ENCODE results near the gene LEPR. TPM values are rescaled to one million over a fixed set of nuclear protein-coding genes. Genes with fewer than 3 reads are reported as not detected.

The LEPR gene
- polyA plus RNA-seq, 4 donors, result 9.1 to 13.0 (median 11.9) TPM

- no peak for DNase-seq (ENCODE audit: low read depth in 4 of 4, low spot score in 3 of 4)
Observed at GRCh38 chr1:65409816-65410326, 10.6 kb upstream of the LEPR start.

GRCh38 chr1:65412256-65412983 is 8.0 kb upstream of the LEPR start:
- DNase-seq (ENCODE audit: low read depth in 4 of 4, low spot score in 3 of 4), result no peak

GRCh38 chr1:65412984-65413375 is 7.5 kb upstream of the LEPR start:
- no peak for DNase-seq (ENCODE audit: low read depth in 4 of 4, low spot score in 3 of 4)

- no peak for DNase-seq (ENCODE audit: low read depth in 4 of 4, low spot score in 3 of 4)
Observed at GRCh38 chr1:65414538-65414937, 5.9 kb upstream of the LEPR start.

GRCh38 chr1:65416767-65417166 is 3.7 kb upstream of the LEPR start:
- DNase-seq (ENCODE audit: low read depth in 4 of 4, low spot score in 3 of 4), result no peak

GRCh38 chr1:65417729-65418128 is 2.7 kb upstream of the LEPR start:
- DNase-seq (ENCODE audit: low read depth in 4 of 4, low spot score in 3 of 4), result no peak

DNA sequence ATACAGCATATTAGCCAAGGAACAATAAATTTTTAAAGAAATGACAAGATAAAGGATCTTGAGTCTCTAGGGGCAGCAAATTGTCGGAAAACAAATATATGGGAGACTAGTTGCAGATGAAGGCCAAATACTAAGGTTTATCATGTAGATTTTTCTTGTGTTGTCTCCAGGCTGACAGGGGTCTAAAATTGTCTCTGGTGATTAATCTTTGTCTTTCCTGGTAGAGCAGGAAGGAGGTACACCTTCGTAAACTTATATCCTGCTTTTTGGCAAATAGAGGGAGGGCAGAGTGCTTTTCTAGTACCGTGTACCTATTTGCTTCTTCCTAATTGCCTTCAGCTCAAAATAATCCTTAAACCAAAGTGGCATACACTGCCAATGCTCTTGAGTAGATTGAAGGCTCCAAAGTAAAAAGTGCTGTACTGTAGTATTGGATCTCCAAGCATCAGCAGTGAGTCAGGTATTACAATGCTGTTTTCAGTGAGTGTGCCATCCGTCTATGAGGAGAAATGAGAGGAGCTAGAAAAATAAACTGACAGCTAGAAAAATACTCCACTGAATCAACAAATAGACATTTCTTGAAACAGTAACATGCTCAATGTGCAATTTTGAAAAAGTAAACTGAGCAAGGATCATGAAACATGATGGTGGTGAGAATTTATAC is 1.8 kb upstream of the LEPR start:
- no peak for DNase-seq (ENCODE audit: low read depth in 4 of 4, low spot score in 3 of 4)

GRCh38 chr1:65419681-65420589 is 533 bp upstream of the LEPR start:
- peak; percentile 90 to 95 (median 94) for DNase-seq (ENCODE audit: low read depth in 4 of 4, low spot score in 3 of 4)

DNA sequence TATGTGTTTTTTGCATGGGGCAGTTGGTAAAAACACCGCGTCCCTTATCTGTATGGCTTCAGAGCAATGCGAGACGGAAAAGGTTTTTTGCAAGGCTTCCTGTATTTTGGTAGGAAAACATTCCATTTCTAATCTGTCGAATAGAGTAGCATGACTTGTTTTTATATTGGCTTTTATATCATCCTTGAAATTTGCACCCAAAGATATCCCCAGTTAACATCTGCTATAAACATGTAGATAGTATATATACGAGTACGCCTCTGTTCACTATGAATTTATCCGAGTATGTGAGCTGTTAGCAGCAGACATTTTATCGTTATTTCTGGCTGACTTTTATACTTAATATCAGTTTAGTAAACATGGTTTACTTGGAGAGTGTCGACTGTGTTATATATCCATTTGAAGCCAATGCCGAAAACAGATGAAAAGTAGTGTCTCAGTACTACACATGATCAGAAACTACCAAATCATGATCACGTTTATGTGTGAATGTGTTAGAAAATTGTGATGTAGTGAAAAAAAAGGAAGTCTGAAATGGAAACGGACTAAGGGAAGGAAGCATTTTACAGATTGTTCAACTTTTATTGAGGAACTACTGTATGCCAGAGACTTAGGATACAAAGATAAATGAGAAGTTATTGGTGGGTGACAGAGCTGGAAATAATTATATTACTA is 1.0 kb downstream of the LEPR start:
- peak in 1 of 4 donors; percentile 26 for DNase-seq (ENCODE audit: low read depth in 4 of 4, low spot score in 3 of 4)

- no peak for DNase-seq (ENCODE audit: low read depth in 4 of 4, low spot score in 3 of 4)
Observed at GRCh38 chr1:65422241-65423203, 2.1 kb downstream of the LEPR start.

GRCh38 chr1:65423884-65424572 is 3.6 kb downstream of the LEPR start:
- DNase-seq (ENCODE audit: low read depth in 4 of 4, low spot score in 3 of 4), result no peak

- DNase-seq (ENCODE audit: low read depth in 4 of 4, low spot score in 3 of 4), result no peak
Observed at GRCh38 chr1:65424573-65424889, 4.1 kb downstream of the LEPR start.

GRCh38 chr1:65425006-65425405 is 4.5 kb downstream of the LEPR start:
- no peak for DNase-seq (ENCODE audit: low read depth in 4 of 4, low spot score in 3 of 4)

GRCh38 chr1:65425697-65426096 is 5.2 kb downstream of the LEPR start:
- no peak for DNase-seq (ENCODE audit: low read depth in 4 of 4, low spot score in 3 of 4)

DNA sequence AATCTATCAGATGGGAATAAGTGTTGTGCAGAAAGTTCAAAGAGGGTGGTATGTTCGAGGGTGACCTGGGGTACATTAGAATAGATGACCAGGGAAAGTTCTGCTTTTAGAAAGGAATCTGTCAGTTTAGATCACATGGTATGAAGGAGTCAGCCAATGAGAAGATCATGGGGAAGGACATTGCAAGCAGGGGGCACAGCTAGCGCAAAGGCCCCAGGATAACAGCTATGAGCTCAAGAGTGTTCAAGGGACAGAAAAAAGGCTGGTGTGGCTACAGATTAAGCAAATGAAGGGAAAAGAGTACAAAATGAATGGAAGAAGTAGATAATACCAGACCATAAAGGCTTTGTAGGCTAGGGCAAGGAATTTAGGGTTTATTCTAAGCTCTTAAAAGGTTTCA is 8.6 kb downstream of the LEPR start:
- DNase-seq (ENCODE audit: low read depth in 4 of 4, low spot score in 3 of 4), result no peak

GRCh38 chr1:65429806-65430205 is 9.3 kb downstream of the LEPR start:
- no peak for DNase-seq (ENCODE audit: low read depth in 4 of 4, low spot score in 3 of 4)

DNA sequence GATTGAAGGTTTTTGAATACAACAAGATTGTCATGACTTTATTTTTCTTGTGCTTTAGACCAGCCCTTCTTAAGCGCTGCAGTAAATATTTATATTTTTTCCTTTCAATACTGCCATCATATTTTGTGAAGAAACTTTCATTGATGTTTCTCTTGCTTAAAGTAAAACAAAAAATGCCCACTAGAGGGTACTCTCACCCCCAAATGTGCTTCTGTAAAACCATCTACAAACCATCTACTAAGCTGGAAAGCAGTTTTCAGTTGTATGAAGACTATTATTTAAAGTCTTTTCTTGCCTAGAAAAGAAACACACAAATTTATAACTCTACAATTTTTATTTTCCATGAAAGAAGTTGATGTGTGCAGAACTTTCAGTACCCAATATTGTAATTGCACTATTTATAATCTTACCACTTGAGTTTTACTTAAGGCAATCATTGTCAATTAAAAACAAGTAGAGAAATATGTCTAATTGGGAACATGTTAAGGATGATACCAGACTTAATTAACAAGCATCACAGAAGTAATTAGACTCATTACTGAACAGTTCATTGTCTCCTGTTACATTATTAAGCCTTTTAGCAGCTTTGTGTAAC is 10.7 kb downstream of the LEPR start:
- DNase-seq (ENCODE audit: low read depth in 4 of 4, low spot score in 3 of 4), result no peak

- no peak for DNase-seq (ENCODE audit: low read depth in 4 of 4, low spot score in 3 of 4)
Observed at GRCh38 chr1:65432918-65433317, 12.4 kb downstream of the LEPR start.

DNA sequence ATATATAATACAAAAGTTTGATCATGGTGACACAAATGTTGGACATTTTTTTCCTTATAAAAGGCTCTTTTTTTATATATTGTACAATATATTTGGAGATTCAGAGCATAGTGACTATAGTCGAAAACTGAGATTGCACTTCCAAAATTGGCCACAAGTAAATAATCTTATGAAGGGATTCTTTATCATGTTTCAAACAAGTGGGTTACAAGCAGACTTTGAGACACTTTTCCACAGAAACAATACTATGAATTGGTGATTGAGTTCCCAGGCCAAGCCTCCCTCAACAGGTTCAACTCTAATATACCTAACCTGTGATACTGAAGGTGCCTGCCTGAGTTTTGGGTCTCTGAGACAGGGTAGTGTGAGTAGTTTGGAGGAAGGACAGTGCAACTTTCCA is 13.8 kb downstream of the LEPR start:
- no peak for DNase-seq (ENCODE audit: low read depth in 4 of 4, low spot score in 3 of 4)
